HepG2 (cell line): ENCODE results near the gene CMYA5.

Source experiments
- EZH2 ChIP-seq: conservative IDR thresholded peaks from 2 replicates; pipeline ENCODE4 v1.6.1; 2012; ENCODE audit warnings: mild to moderate bottlenecking, low read depth, low read length, moderate library complexity
- RFX5 ChIP-seq: IDR thresholded peaks from 2 replicates; pipeline ENCODE4 v1.6.1; 2011; ENCODE audit warnings: low read depth, low read length, improper control_type of control experiment
- ZFP62 ChIP-seq: sonication (generic); formaldehyde crosslinking; IDR thresholded peaks from 2 replicates; pipeline ENCODE4 v1.4.0; 2020; ENCODE audit warnings: missing genetic modification reagents
- TF ChIP-seq, protein P1 (sequence below): IDR thresholded peaks from 2 replicates; pipeline ENCODE4 v1.6.1; 2016; ENCODE audit warnings: low read depth
- TF ChIP-seq, protein P2 (sequence below): sonication (generic); formaldehyde crosslinking; IDR thresholded peaks from 2 replicates; pipeline ENCODE4 v1.4.0; 2020; ENCODE audit warnings: missing genetic modification reagents
- TF ChIP-seq, protein P3 (sequence below): sonication (generic); formaldehyde crosslinking; IDR thresholded peaks from 2 replicates; pipeline ENCODE4 v1.4.0; 2020; ENCODE audit warnings: missing genetic modification reagents
- TF ChIP-seq, protein P4 (sequence below): sonication (generic); formaldehyde crosslinking; IDR thresholded peaks from 2 replicates; pipeline ENCODE4 v1.4.0; 2020; ENCODE audit warnings: missing genetic modification reagents

DNA sequence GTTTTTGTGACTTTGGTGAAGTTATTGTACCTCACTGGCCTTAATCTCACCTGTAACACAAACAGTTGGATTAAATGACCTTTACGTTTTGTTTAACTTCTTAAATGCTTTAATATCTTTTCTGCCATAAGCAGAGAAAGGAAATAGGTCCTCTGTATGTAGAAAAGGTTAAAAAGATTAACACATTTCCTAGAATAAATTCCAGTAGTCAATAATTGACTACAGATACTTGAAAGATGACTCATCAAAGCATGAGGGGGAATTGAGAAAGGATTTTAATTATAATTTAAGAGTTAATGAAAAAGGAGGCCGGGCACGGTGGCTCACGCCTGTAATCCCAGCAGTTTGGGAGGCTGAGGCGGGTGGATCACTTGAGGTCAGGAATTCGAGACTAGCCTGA is 35.8 kb upstream of the CMYA5 start:
- TF ChIP-seq, protein P1, sequence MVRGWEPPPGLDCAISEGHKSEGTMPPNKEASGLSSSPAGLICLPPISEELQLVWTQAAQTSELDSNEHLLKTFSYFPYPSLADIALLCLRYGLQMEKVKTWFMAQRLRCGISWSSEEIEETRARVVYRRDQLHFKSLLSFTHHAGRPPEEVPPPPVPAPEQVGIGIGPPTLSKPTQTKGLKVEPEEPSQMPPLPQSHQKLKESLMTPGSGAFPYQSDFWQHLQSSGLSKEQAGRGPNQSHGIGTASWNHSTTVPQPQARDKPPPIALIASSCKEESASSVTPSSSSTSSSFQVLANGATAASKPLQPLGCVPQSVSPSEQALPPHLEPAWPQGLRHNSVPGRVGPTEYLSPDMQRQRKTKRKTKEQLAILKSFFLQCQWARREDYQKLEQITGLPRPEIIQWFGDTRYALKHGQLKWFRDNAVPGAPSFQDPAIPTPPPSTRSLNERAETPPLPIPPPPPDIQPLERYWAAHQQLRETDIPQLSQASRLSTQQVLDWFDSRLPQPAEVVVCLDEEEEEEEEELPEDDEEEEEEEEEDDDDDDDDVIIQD (CRISPR knock-in tag): no peak
- TF ChIP-seq RFX5: no peak
- TF ChIP-seq, protein P2, sequence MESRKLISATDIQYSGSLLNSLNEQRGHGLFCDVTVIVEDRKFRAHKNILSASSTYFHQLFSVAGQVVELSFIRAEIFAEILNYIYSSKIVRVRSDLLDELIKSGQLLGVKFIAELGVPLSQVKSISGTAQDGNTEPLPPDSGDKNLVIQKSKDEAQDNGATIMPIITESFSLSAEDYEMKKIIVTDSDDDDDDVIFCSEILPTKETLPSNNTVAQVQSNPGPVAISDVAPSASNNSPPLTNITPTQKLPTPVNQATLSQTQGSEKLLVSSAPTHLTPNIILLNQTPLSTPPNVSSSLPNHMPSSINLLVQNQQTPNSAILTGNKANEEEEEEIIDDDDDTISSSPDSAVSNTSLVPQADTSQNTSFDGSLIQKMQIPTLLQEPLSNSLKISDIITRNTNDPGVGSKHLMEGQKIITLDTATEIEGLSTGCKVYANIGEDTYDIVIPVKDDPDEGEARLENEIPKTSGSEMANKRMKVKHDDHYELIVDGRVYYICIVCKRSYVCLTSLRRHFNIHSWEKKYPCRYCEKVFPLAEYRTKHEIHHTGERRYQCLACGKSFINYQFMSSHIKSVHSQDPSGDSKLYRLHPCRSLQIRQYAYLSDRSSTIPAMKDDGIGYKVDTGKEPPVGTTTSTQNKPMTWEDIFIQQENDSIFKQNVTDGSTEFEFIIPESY (CRISPR knock-in tag): no peak
- TF ChIP-seq, protein P3, sequence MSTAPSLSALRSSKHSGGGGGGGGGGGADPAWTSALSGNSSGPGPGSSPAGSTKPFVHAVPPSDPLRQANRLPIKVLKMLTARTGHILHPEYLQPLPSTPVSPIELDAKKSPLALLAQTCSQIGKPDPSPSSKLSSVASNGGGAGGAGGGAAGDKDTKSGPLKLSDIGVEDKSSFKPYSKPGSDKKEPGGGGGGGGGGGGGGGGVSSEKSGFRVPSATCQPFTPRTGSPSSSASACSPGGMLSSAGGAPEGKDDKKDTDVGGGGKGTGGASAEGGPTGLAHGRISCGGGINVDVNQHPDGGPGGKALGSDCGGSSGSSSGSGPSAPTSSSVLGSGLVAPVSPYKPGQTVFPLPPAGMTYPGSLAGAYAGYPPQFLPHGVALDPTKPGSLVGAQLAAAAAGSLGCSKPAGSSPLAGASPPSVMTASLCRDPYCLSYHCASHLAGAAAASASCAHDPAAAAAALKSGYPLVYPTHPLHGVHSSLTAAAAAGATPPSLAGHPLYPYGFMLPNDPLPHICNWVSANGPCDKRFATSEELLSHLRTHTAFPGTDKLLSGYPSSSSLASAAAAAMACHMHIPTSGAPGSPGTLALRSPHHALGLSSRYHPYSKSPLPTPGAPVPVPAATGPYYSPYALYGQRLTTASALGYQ: no peak
- no peak for TF ChIP-seq ZFP62 (CRISPR knock-in tag)
- TF ChIP-seq, protein P4, sequence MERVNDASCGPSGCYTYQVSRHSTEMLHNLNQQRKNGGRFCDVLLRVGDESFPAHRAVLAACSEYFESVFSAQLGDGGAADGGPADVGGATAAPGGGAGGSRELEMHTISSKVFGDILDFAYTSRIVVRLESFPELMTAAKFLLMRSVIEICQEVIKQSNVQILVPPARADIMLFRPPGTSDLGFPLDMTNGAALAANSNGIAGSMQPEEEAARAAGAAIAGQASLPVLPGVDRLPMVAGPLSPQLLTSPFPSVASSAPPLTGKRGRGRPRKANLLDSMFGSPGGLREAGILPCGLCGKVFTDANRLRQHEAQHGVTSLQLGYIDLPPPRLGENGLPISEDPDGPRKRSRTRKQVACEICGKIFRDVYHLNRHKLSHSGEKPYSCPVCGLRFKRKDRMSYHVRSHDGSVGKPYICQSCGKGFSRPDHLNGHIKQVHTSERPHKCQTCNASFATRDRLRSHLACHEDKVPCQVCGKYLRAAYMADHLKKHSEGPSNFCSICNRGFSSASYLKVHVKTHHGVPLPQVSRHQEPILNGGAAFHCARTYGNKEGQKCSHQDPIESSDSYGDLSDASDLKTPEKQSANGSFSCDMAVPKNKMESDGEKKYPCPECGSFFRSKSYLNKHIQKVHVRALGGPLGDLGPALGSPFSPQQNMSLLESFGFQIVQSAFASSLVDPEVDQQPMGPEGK (CRISPR knock-in tag): no peak
- TF ChIP-seq EZH2: no peak
